ENCODE measurements around the gene ABCB9. TPM values are rescaled to one million over a fixed set of nuclear protein-coding genes. Genes with fewer than 3 reads are reported as not detected.
"Not testable (repeated sequence)": the region's sequence is repeated elsewhere in the genome, so short reads cannot be mapped to it uniquely, and the experiment has no call there.

Gene ABCB9
- total RNA-seq, 1 experiment from 2014 or later: 20.9 TPM

DNA sequence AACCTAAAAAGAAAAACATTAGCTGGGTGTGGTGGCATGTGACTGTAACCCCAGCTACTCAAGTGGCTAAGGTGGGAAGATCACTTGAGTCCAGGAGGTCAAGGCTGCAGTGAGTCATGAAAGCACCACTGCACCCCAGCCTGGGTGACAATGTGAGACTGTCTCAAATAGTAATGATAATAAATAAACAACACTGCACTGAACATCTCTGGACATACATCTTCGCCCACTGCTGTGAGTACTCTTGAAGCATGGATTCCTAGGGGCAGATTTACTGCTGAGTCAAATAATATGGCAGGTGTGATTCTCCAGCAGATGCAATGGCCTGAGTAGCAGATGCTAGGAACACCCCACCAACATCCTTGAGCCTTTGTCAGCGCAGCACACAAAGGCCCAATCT lies 23.6 kb downstream of the ABCB9 start:
- no TSS peak for BruUV-seq (replicated peaks)
- H3K79me2 ChIP-seq (ENCODE audit: low read length): no peaks in the 10 kb centered on the region
- H3K4me2 ChIP-seq (ENCODE audit: low read length): no peak overlapping the region
- H3K4me1 ChIP-seq (ENCODE audit: insufficient read depth, low read length): peaks cover 61% of the 10 kb centered on the region
- no peaks in the 10 kb centered on the region for H3K27me3 ChIP-seq (ENCODE audit: low read length)
- no peak for DNase-seq
- CTCF ChIA-PET: no interaction called here
- TF ChIP-seq, protein P1, sequence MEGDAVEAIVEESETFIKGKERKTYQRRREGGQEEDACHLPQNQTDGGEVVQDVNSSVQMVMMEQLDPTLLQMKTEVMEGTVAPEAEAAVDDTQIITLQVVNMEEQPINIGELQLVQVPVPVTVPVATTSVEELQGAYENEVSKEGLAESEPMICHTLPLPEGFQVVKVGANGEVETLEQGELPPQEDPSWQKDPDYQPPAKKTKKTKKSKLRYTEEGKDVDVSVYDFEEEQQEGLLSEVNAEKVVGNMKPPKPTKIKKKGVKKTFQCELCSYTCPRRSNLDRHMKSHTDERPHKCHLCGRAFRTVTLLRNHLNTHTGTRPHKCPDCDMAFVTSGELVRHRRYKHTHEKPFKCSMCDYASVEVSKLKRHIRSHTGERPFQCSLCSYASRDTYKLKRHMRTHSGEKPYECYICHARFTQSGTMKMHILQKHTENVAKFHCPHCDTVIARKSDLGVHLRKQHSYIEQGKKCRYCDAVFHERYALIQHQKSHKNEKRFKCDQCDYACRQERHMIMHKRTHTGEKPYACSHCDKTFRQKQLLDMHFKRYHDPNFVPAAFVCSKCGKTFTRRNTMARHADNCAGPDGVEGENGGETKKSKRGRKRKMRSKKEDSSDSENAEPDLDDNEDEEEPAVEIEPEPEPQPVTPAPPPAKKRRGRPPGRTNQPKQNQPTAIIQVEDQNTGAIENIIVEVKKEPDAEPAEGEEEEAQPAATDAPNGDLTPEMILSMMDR (conservative IDR thresholded peaks at IDR 0.05; ENCODE audit: low read depth, low read length): no peak
- TF ChIP-seq EZH2phosphoT487 (IDR thresholded peaks at IDR 0.05; ENCODE audit: borderline replicate concordance, low read length) (no peak), EZH2 (IDR thresholded peaks at IDR 0.05; ENCODE audit: low read length, unreplicated experiment) (no peak)
- POLR2A ChIA-PET (ENCODE audit: unreplicated experiment): no interaction called here
- H3K9me3 ChIP-seq (ENCODE audit: low read length): no peaks in the 10 kb centered on the region
- no peaks in the 10 kb centered on the region; the same call in 1 of the 2 replicates for H3K36me3 ChIP-seq (ENCODE audit: low read depth, low read length)
- H3K27ac ChIP-seq (ENCODE audit: low read length): peak overlapping the region; percentile 98
- ATAC-seq: no peak
- no peaks in the 10 kb centered on the region for H3F3A ChIP-seq (ENCODE audit: low read length, unreplicated experiment)
- H4K20me1 ChIP-seq (ENCODE audit: low read length): no peaks in the 10 kb centered on the region
- no peak overlapping the region for H2AFZ ChIP-seq (ENCODE audit: low read length)
- no peak overlapping the region; the same call in 1 of the 2 replicates for H3K9ac ChIP-seq (ENCODE audit: low read length)
- no peak overlapping the region for H3K4me3 ChIP-seq (ENCODE audit: low read length)
- intact Hi-C loops (cut with micrococcal nuclease): no loop called here
- H3K9me2 ChIP-seq (replicated peaks; ENCODE audit: low read length): no peaks in the 10 kb centered on the region

DNA sequence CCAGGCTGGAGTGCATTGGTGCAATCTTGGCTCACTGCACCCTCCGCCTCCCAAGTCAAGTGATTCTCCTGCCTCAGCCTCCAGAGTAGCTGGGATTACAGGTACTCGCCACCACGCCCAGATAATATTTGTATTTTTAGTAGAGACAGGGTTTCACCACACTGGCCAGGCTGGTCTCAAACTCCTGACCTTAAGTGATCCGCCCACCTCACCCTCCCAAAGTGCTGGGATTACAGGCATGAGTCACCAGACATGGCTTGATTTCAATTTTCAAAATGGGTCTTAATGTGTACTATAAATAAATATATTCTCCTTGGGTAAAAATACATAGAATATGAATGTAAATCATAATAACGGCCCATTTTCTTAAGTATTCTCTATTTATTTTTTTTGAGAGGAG lies 24.9 kb downstream of the ABCB9 start:
- CTCF ChIA-PET; intact Hi-C loops (cut with micrococcal nuclease); H3F3A ChIP-seq (ENCODE audit: low read length, unreplicated experiment); H3K4me3 ChIP-seq (ENCODE audit: low read length); H3K9ac ChIP-seq (ENCODE audit: low read length); ATAC-seq; H2AFZ ChIP-seq (ENCODE audit: low read length); H3K9me2 ChIP-seq (replicated peaks; ENCODE audit: low read length); H4K20me1 ChIP-seq (ENCODE audit: low read length); H3K36me3 ChIP-seq (ENCODE audit: low read depth, low read length); BruUV-seq (replicated peaks); H3K27me3 ChIP-seq (ENCODE audit: low read length); POLR2A ChIA-PET (ENCODE audit: unreplicated experiment); H3K9me3 ChIP-seq (ENCODE audit: low read length); H3K79me2 ChIP-seq (ENCODE audit: low read length): not testable (repeated sequence)
- Histone ChIP-seq H3K4me2 (ENCODE audit: low read length) (peak overlapping the region; percentile 16; the same call in 1 of the 2 replicates), H3K27ac (ENCODE audit: low read length) (peak overlapping the region; percentile 43), H3K4me1 (ENCODE audit: insufficient read depth, low read length) (peaks cover 50% of the 10 kb centered on the region)
- DNase-seq: peak; percentile 68

DNA sequence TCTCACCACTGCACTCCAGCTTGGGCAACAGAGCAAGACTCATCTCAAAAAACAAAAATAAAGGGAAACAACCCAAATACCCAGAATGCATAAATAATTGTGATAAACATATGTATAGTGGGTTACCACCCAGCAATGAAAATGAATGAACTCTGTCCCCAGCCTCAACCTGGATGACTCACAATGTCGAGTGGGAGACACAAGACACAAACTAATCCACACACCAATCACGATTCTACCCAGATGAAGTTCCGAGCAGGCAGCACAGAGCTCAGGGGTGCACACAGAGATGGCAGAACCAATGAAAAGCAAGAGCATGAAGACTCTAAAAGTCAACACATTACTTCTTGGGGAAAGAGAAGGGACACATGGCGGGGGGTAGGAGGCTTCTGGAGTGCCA lies 27.1 kb downstream of the ABCB9 start:
- no peak for ATAC-seq
- Histone ChIP-seq H3F3A (ENCODE audit: low read length, unreplicated experiment) (no peaks in the 10 kb centered on the region), H3K4me2 (ENCODE audit: low read length) (no peak overlapping the region), H3K79me2 (ENCODE audit: low read length) (no peaks in the 10 kb centered on the region), H3K36me3 (ENCODE audit: low read depth, low read length) (no peaks in the 10 kb centered on the region; the same call in 1 of the 2 replicates), H3K4me1 (ENCODE audit: insufficient read depth, low read length) (peaks cover 31% of the 10 kb centered on the region), H3K4me3 (ENCODE audit: low read length) (no peak overlapping the region), H3K9me3 (ENCODE audit: low read length) (no peaks in the 10 kb centered on the region), H3K9me2 (replicated peaks; ENCODE audit: low read length) (no peaks in the 10 kb centered on the region), H3K27me3 (ENCODE audit: low read length) (no peaks in the 10 kb centered on the region), H2AFZ (ENCODE audit: low read length) (no peak overlapping the region), H3K27ac (ENCODE audit: low read length) (no peak overlapping the region), H4K20me1 (ENCODE audit: low read length) (no peaks in the 10 kb centered on the region), H3K9ac (ENCODE audit: low read length) (no peak overlapping the region)
- BruUV-seq (replicated peaks): no TSS peak
- CTCF ChIA-PET: no interaction called here
- no peak for TF ChIP-seq EZH2 (IDR thresholded peaks at IDR 0.05; ENCODE audit: low read length, unreplicated experiment)
- TF ChIP-seq, protein P1 (conservative IDR thresholded peaks at IDR 0.05; ENCODE audit: low read depth, low read length): no peak
- TF ChIP-seq EZH2phosphoT487 (IDR thresholded peaks at IDR 0.05; ENCODE audit: borderline replicate concordance, low read length): no peak
- no peak for DNase-seq
- POLR2A ChIA-PET (ENCODE audit: unreplicated experiment): no interaction called here
- intact Hi-C loops (cut with micrococcal nuclease): no loop called here
